ENCODE results near the gene AKT1.

- TF ChIP-seq, protein P1, sequence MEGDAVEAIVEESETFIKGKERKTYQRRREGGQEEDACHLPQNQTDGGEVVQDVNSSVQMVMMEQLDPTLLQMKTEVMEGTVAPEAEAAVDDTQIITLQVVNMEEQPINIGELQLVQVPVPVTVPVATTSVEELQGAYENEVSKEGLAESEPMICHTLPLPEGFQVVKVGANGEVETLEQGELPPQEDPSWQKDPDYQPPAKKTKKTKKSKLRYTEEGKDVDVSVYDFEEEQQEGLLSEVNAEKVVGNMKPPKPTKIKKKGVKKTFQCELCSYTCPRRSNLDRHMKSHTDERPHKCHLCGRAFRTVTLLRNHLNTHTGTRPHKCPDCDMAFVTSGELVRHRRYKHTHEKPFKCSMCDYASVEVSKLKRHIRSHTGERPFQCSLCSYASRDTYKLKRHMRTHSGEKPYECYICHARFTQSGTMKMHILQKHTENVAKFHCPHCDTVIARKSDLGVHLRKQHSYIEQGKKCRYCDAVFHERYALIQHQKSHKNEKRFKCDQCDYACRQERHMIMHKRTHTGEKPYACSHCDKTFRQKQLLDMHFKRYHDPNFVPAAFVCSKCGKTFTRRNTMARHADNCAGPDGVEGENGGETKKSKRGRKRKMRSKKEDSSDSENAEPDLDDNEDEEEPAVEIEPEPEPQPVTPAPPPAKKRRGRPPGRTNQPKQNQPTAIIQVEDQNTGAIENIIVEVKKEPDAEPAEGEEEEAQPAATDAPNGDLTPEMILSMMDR (IDR thresholded peaks at IDR 0.05; ENCODE audit: low read depth, low read length, poor library complexity, severe bottlenecking) = no peak
- no peak for TF ChIP-seq EZH2phosphoT487 (IDR thresholded peaks at IDR 0.05; ENCODE audit: borderline replicate concordance, low read length)
Measured at GRCh38 chr14:104785708-104786080, 9.9 kb downstream of the AKT1 start.

Measured in DOHH2 (cell line).